Esophagus squamous epithelium (tissue), 4 donors: ENCODE data around the gene VRK1.

ENCODE experiments used
- CTCF ChIP-seq, 6 experiments: fragments of 450-650 bp in 4 of 6; fragments of 200-600 bp in 2 of 6; sonication (generic) in 2 of 6; IDR thresholded peaks; one replicate each; pipeline ENCODE4 v1.5.1; 2016 to 2019; ENCODE audit warnings: antibody characterized with exemption in 6 of 6, mild to moderate bottlenecking in 4 of 6, moderate library complexity in 4 of 6
- POLR2A ChIP-seq, 4 donors: fragments of 450-650 bp; IDR thresholded peaks; one replicate each; pipeline ENCODE4 v1.6.1; 2017; ENCODE audit warnings: antibody characterized with exemption in 4 of 4, mild to moderate bottlenecking in 4 of 4, moderate library complexity in 3 of 4

GRCh38 chr14:96888158-96888557, 91.0 kb downstream of the VRK1 start:
- TF ChIP-seq CTCF (IDR thresholded peaks at IDR 0.05), result no peak
- TF ChIP-seq POLR2A (IDR thresholded peaks at IDR 0.05), result no peak
